ENCODE data around the gene RGL2. TPM values are rescaled to one million over a fixed set of nuclear protein-coding genes. Genes with fewer than 3 reads are reported as not detected.

RGL2 gene
- polyA plus RNA-seq, 1 of the 3 experiments (the other 2 are of a cell fraction), result 59.4 TPM

GRCh38 chr6:33336495-33336894 lies 37.8 kb upstream of the RGL2 start:
- CTCF ChIA-PET, result interaction anchor here (5.9 kb wide), 1 partner anchor 9 kb away, joined by 30 read pairs; no protein-coding TSS in a partner anchor

GRCh38 chr6:33335916-33336315 lies 37.2 kb upstream of the RGL2 start:
- no peaks in the 10 kb centered on the region for H3K27me3 ChIP-seq (ENCODE audit: insufficient read depth)
- no peaks in the 10 kb centered on the region for H3K4me1 ChIP-seq (ENCODE audit: control insufficient read depth in 1 of 2, insufficient read depth in 2 of 2, low read depth in 1 of 2, low read length in 1 of 2)
- H3K36me3 ChIP-seq (replicated peaks in 1 of 2; ENCODE audit: control insufficient read depth in 1 of 2, insufficient read depth in 2 of 2, low read length in 1 of 2), result no peaks in the 10 kb centered on the region
- ChIA-PET POLR2A (interaction anchor here (0.7 kb wide), 1 partner anchor 353 kb away, joined by 3 read pairs; no protein-coding TSS in a partner anchor), CTCF (interaction anchor here (5.9 kb wide), 1 partner anchor 9 kb away, joined by 30 read pairs; no protein-coding TSS in a partner anchor)
- no peak overlapping the region for H3K27ac ChIP-seq (ENCODE audit: low read depth in 2 of 2, low read length in 1 of 2)
- no peak overlapping the region for H3K4me3 ChIP-seq (ENCODE audit: low read depth in 2 of 2, low read length in 1 of 2)
- H3K9me3 ChIP-seq, result no peaks in the 10 kb centered on the region
- no peaks in the 10 kb centered on the region for H3F3A ChIP-seq (replicated peaks; ENCODE audit: insufficient read depth)
- H3K9ac ChIP-seq, result no peak overlapping the region
- no peak overlapping the region for H2AFZ ChIP-seq (ENCODE audit: low read depth)
- H4K20me1 ChIP-seq (ENCODE audit: insufficient read depth), result no peaks in the 10 kb centered on the region
- TF ChIP-seq FOSL2 (IDR thresholded peaks at IDR 0.05; ENCODE audit: borderline replicate concordance, low read depth), result no peak
- TF ChIP-seq JUND (IDR thresholded peaks at IDR 0.05), result no peak
- TF ChIP-seq SMC3 (IDR thresholded peaks at IDR 0.05; ENCODE audit: low read depth, low read length), result no peak
- no peak for TF ChIP-seq CHD2 (IDR thresholded peaks at IDR 0.05; ENCODE audit: low read length, partially characterized antibody)
- TF ChIP-seq USF2 (IDR thresholded peaks at IDR 0.05; ENCODE audit: borderline replicate concordance, low read depth, low read length), result no peak
- no peak for TF ChIP-seq IRF3 (IDR thresholded peaks at IDR 0.05; ENCODE audit: low read depth, low read length)
- no peak for TF ChIP-seq PBX3 (IDR thresholded peaks at IDR 0.05)
- TF ChIP-seq EP300 (IDR thresholded peaks at IDR 0.05; ENCODE audit: borderline replicate concordance in 1 of 2, low read depth in 1 of 2, low read length in 1 of 2), result no peak
- no peak for TF ChIP-seq MAX (IDR thresholded peaks at IDR 0.05; ENCODE audit: low read depth)
- TF ChIP-seq FOXM1 (IDR thresholded peaks at IDR 0.05; ENCODE audit: low read depth), result no peak
- no peak for TF ChIP-seq SIN3A (IDR thresholded peaks at IDR 0.05; ENCODE audit: borderline replicate concordance, low read depth, low read length)
- TF ChIP-seq POLR2AphosphoS5 (IDR thresholded peaks at IDR 0.05; ENCODE audit: low read depth, low read length), result no peak
- TF ChIP-seq ZBTB33 (IDR thresholded peaks at IDR 0.05; ENCODE audit: borderline replicate concordance, low read depth), result no peak
- TF ChIP-seq YY1 (IDR thresholded peaks at IDR 0.05; ENCODE audit: low read depth), result no peak
- TF ChIP-seq TCF12 (IDR thresholded peaks at IDR 0.05), result no peak
- H3K9me2 ChIP-seq, result no peaks in the 10 kb centered on the region
- WGBS (ENCODE audit: low lambda C conversion rate), result 82% methylated on average over 4 of the region's 4 CpGs
- H3K4me2 ChIP-seq, result no peak overlapping the region
- H3K79me2 ChIP-seq (ENCODE audit: insufficient read depth), result no peaks in the 10 kb centered on the region
- DNase-seq, result no peak

More at GRCh38 chr6:33336495-33336894, 37.8 kb upstream of the RGL2 start:
- no peak overlapping the region for H3K9ac ChIP-seq
- H3K9me2 ChIP-seq, result no peaks in the 10 kb centered on the region
- TF ChIP-seq EZH2phosphoT487 (IDR thresholded peaks at IDR 0.05; ENCODE audit: borderline replicate concordance, low read depth) (no peak), RXRA (IDR thresholded peaks at IDR 0.05; ENCODE audit: borderline replicate concordance, low read depth) (no peak), CTCF (IDR thresholded peaks at IDR 0.05) (no peak), TAF1 (IDR thresholded peaks at IDR 0.05; ENCODE audit: borderline replicate concordance, low read depth, low read length) (no peak), CHD2 (IDR thresholded peaks at IDR 0.05; ENCODE audit: low read length, partially characterized antibody) (no peak)
- WGBS (ENCODE audit: low lambda C conversion rate), result 58% methylated on average over 2 of the region's 3 CpGs
- H2AFZ ChIP-seq (ENCODE audit: low read depth), result no peak overlapping the region
- no peak overlapping the region for H3K4me2 ChIP-seq
- H3K36me3 ChIP-seq (replicated peaks in 1 of 2; ENCODE audit: control insufficient read depth in 1 of 2, insufficient read depth in 2 of 2, low read length in 1 of 2), result no peaks in the 10 kb centered on the region
- no peaks in the 10 kb centered on the region for H3K79me2 ChIP-seq (ENCODE audit: insufficient read depth)
- no peaks in the 10 kb centered on the region for H3K4me1 ChIP-seq (ENCODE audit: control insufficient read depth in 1 of 2, insufficient read depth in 2 of 2, low read depth in 1 of 2, low read length in 1 of 2)
- H3K27me3 ChIP-seq (ENCODE audit: insufficient read depth), result no peaks in the 10 kb centered on the region
- H3K27ac ChIP-seq (ENCODE audit: low read depth in 2 of 2, low read length in 1 of 2), result no peak overlapping the region
- no peaks in the 10 kb centered on the region for H3F3A ChIP-seq (replicated peaks; ENCODE audit: insufficient read depth)
- H3K4me3 ChIP-seq (ENCODE audit: low read depth in 2 of 2, low read length in 1 of 2), result no peak overlapping the region
- H4K20me1 ChIP-seq (ENCODE audit: insufficient read depth), result no peaks in the 10 kb centered on the region
- H3K9me3 ChIP-seq, result no peaks in the 10 kb centered on the region
- DNase-seq, result no peak
- POLR2A ChIA-PET, result no interaction called here
